Neural crest cell (in vitro differentiated cells): ENCODE measurements around the gene FNDC4. TPM values are rescaled to one million over a fixed set of nuclear protein-coding genes. Genes with fewer than 3 reads are reported as not detected.

Experiments
- DNase-seq: peaks from one replicate; pipeline ENCODE4 v3.0.0; 2021; ENCODE audit warnings: low read depth, mixed read lengths, low spot score
- H3K27ac Mint-ChIP-seq: one replicate; pipeline ENCODE4 v1.8.0; 2021; ENCODE audit warnings: mild to moderate bottlenecking, mixed read lengths; ENCODE audit not compliant: unreplicated experiment
- H3K27me3 Mint-ChIP-seq: 2 replicates; pipeline ENCODE4 v1.8.0; 2021; ENCODE audit warnings: low read depth, mild to moderate bottlenecking, mixed read lengths
- H3K36me3 Mint-ChIP-seq: 2 replicates; pipeline ENCODE4 v1.8.0; 2021; ENCODE audit warnings: low read depth, mild to moderate bottlenecking, mixed read lengths
- H3K4me1 Mint-ChIP-seq: 2 replicates; pipeline ENCODE4 v1.8.0; 2021; ENCODE audit warnings: mixed read lengths
- H3K4me3 Mint-ChIP-seq: one replicate; pipeline ENCODE4 v1.8.0; 2021; ENCODE audit warnings: mild to moderate bottlenecking, mixed read lengths
- H3K9me3 Mint-ChIP-seq: 2 replicates; pipeline ENCODE4 v1.8.0; 2021; ENCODE audit warnings: mixed read lengths
- CTCF ChIP-seq: fragments of 200-600 bp; sonication (generic); conservative IDR thresholded peaks from 2 replicates; pipeline ENCODE4 v1.5.0; 2021; ENCODE audit warnings: antibody characterized with exemption, mild to moderate bottlenecking
- total RNA-seq: library from RNA; stranded (reverse); gene quantifications from 2 replicates; pipeline ENCODE4 v1.2.1, GENCODE V29; 2021

Gene FNDC4
- total RNA-seq, 1 donor from 2014 or later: 17.4 TPM

GRCh38 chr2:27497288-27497627 is 2.3 kb upstream of the FNDC4 start:
- peaks cover 16% of the 10 kb centered on the region for H3K4me1 Mint-ChIP-seq
- no peak overlapping the region for H3K27ac Mint-ChIP-seq
- peaks cover 63% of the 10 kb centered on the region for H3K27me3 Mint-ChIP-seq
- no peak for TF ChIP-seq CTCF
- DNase-seq: no peak
- no peaks in the 10 kb centered on the region for H3K9me3 Mint-ChIP-seq
- no peaks in the 10 kb centered on the region for H3K36me3 Mint-ChIP-seq
- peak overlapping the region; percentile 77 for H3K4me3 Mint-ChIP-seq

- Mint-ChIP-seq H3K9me3 (no peaks in the 10 kb centered on the region), H3K27me3 (peaks cover 62% of the 10 kb centered on the region), H3K4me3 (peak within 1 kb of the TSS; percentile 89), H3K36me3 (no peaks in the 10 kb centered on the region), H3K4me1 (peaks cover 16% of the 10 kb centered on the region), H3K27ac (peak within 1 kb of the TSS; percentile 76)
- no peak for DNase-seq
- no peak for TF ChIP-seq CTCF
Observed at GRCh38 chr2:27496357-27497287, 1.6 kb upstream of the FNDC4 start, which contains the start of gene GCKR. Gene GCKR (plus strand): TSS chr2:27496839. CDS start chr2:27496905, 66 bp downstream.

GRCh38 chr2:27495840-27496356 is 898 bp upstream of the FNDC4 start:
- H3K27ac Mint-ChIP-seq: no peak overlapping the region
- H3K4me3 Mint-ChIP-seq: peak overlapping the region; percentile 89
- H3K9me3 Mint-ChIP-seq: no peaks in the 10 kb centered on the region
- no peaks in the 10 kb centered on the region for H3K36me3 Mint-ChIP-seq
- peaks cover 60% of the 10 kb centered on the region for H3K27me3 Mint-ChIP-seq
- no peak for DNase-seq
- H3K4me1 Mint-ChIP-seq: peaks cover 16% of the 10 kb centered on the region
- no peak for TF ChIP-seq CTCF

- Mint-ChIP-seq H3K4me3 (peak overlapping the region; percentile 86), H3K4me1 (peaks cover 24% of the 10 kb centered on the region), H3K27me3 (peaks cover 53% of the 10 kb centered on the region), H3K36me3 (no peaks in the 10 kb centered on the region), H3K9me3 (no peaks in the 10 kb centered on the region), H3K27ac (no peak overlapping the region)
- no peak for TF ChIP-seq CTCF
- no peak for DNase-seq
Observed at GRCh38 chr2:27494284-27494943, 586 bp downstream of the FNDC4 start.

GRCh38 chr2:27493948-27494283 is 1.1 kb downstream of the FNDC4 start:
- no peak for DNase-seq
- Mint-ChIP-seq H3K4me3 (peak overlapping the region; percentile 86), H3K9me3 (no peaks in the 10 kb centered on the region), H3K27ac (no peak overlapping the region), H3K27me3 (peaks cover 48% of the 10 kb centered on the region), H3K4me1 (peaks cover 29% of the 10 kb centered on the region), H3K36me3 (no peaks in the 10 kb centered on the region)
- no peak for TF ChIP-seq CTCF
